ENCODE results near the gene PTPN4. TPM values are rescaled to one million over a fixed set of nuclear protein-coding genes. Genes with fewer than 3 reads are reported as not detected.

Gene PTPN4
- total RNA-seq, 4 donors from 2014 or later = 35.6 to 61.5 (median 51.6) TPM

DNA sequence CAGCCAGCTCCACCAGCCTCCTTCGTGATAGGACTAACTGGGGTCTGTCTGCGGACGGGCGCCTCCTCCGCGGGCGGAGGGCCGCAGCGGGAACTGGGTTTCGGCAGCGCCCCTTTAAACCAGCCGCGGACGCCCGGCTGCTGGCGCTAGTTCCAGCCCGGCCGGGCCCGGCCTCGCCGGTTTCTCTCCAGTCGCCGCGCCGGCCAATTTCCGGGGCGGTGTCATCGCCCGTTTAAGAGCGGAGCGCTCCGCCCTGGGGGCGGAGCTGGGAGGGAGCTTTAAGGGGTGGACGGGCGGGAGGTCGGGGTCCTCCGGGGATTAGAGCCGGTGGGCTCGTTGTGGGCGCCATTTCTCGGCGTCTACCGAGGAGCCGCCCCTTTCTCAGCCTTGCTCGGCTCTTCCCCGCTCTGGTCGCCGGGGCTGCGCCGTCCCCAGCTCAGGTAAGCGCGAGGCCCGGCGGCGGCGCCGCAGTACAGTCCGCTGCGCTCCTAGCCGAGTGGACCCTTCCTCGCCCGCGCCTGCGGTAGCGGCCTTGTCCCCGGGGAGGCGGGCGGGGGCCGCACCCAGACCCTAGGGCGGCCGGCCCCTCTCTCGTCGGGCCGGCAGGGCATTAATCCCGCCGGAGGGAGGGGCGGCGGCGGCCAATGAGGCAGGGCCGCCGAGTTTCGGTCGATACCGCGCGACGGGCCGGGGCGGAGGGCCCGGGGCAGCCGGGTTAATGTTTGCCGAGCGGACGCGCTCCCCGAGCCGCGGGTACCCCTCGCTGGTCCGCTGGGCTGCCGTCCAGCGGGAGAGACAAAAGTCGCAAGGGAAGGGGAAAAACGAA, 253.3 kb downstream of the PTPN4 start, which contains the start of gene EPB41L5:
EPB41L5 (plus strand) TSS at position 307 of the 826 bp plus-strand sequence. CDS start 6,008 bp downstream, outside the sequence.
- TF ChIP-seq, protein P1, sequence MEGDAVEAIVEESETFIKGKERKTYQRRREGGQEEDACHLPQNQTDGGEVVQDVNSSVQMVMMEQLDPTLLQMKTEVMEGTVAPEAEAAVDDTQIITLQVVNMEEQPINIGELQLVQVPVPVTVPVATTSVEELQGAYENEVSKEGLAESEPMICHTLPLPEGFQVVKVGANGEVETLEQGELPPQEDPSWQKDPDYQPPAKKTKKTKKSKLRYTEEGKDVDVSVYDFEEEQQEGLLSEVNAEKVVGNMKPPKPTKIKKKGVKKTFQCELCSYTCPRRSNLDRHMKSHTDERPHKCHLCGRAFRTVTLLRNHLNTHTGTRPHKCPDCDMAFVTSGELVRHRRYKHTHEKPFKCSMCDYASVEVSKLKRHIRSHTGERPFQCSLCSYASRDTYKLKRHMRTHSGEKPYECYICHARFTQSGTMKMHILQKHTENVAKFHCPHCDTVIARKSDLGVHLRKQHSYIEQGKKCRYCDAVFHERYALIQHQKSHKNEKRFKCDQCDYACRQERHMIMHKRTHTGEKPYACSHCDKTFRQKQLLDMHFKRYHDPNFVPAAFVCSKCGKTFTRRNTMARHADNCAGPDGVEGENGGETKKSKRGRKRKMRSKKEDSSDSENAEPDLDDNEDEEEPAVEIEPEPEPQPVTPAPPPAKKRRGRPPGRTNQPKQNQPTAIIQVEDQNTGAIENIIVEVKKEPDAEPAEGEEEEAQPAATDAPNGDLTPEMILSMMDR (IDR thresholded peaks at IDR 0.05) = no peak
- TF ChIP-seq POLR2A (IDR thresholded peaks at IDR 0.05) = peak in 1 of 2 donors; percentile 72
- intact Hi-C loops (cut with DNase I; ENCODE audit: low total_unique reads) = no loop called here
- Histone ChIP-seq H3K27me3 (no peaks in the 10 kb centered on the region), H3K4me1 (no peaks in the 10 kb centered on the region), H3K36me3 (no peaks in the 10 kb centered on the region), H3K9me3 (no peaks in the 10 kb centered on the region), H3K4me3 (peak within 1 kb of the TSS; percentile 70 to 79), H3K27ac (peak within 1 kb of the TSS; percentile 82 to 86)
- DNase-seq = peak; percentile 86 to 92

DNA sequence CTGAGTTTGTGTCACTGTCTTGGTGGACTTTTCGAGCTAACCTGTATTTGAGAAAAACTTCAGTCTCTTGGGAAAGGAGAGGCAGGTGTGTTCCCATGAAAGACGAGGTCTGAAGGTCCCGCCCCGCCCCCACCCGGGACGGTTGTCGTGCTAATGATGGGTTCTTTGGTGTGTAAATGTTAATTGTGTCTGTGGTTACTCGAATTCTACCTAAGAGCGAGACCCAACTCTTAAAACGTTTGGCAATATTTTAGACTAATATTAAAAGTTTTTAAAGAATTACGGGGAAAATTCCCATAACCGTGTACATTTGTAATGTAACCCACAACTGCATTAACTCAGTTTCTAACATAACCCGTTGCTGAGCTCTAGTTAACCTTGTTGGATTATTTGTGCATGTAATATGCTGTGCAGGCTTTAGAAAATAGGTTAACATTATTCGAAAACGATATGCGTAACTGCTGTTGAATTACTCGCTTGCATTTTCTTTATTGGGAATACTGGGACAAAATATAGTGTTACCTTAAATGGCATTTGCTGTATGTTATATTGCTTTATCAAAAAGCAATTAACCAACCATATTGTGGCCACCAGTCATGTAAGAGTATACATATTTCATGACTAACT, 254.0 kb downstream of the PTPN4 start:
- no peak for DNase-seq
- H3K9me3 ChIP-seq = no peaks in the 10 kb centered on the region
- H3K27ac ChIP-seq = peak overlapping the region; percentile 82 to 86
- TF ChIP-seq, protein P1 (IDR thresholded peaks at IDR 0.05) = no peak
- no peak for TF ChIP-seq POLR2A (IDR thresholded peaks at IDR 0.05)
- peak overlapping the region; percentile 70 to 79 for H3K4me3 ChIP-seq
- no peaks in the 10 kb centered on the region for H3K4me1 ChIP-seq
- intact Hi-C loops (cut with DNase I; ENCODE audit: low total_unique reads) = no loop called here
- H3K36me3 ChIP-seq = no peaks in the 10 kb centered on the region
- no peaks in the 10 kb centered on the region for H3K27me3 ChIP-seq

DNA sequence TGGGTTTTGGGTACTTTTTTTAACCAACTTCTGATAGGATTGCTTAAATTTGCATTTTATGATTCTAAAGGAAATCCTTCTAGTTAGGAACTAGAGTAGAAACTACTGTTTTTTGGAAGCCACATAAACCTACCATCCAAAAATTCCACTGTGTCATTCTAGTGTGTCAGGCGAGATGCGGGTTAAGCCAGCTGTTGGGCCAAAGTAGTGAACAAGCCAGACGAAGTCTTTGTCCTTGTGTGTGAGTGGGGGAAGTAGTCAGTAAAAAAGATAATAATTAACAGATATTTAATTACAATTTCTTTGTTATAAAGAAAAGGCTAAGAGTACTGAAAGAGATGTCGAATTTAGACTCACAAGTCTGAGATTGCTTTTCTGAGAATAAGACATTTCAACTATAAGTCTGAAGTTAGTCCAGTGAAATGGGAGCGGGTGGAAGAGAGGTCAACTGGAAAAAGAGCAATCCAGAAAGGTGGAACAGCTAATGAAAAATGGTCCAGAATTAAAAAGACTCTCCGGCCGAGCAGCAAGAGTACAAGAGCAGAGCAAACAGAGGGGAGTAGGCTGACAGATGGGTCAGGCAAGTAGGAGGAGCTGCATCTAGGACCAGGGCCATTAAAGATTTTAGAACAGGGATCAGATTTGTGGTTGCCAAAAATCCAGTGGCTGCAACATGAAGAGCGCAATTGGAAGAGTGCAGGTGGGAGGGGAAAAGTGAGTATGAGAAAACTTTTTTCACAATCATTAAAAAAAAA, 254.7 kb downstream of the PTPN4 start:
- Histone ChIP-seq H3K9me3 (no peaks in the 10 kb centered on the region), H3K27ac (no peak overlapping the region), H3K4me1 (no peaks in the 10 kb centered on the region), H3K4me3 (peak overlapping the region in 1 of 2 donors; percentile 79), H3K36me3 (no peaks in the 10 kb centered on the region), H3K27me3 (no peaks in the 10 kb centered on the region)
- intact Hi-C loops (cut with DNase I; ENCODE audit: low total_unique reads) = no loop called here
- no peak for DNase-seq
- TF ChIP-seq, protein P1 (IDR thresholded peaks at IDR 0.05) = no peak
- no peak for TF ChIP-seq POLR2A (IDR thresholded peaks at IDR 0.05)

DNA sequence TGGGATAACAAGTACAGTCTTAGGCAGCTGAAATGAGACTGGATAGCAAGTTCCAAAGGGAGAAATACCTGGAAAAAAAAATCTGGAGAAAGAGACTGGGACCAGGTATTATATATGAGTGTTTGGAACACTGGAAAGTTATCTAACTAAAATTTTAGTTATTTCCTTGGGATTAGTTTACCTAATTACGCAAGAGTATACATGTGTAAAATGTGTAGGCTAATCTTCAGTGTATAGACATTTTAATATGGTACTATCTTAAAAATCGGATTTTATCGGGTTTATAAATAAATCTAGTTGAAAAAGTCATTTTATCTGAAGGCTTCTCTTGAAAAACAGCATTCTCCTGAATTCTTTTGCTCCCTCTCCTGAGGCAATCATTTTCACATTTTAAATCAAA, 257.1 kb downstream of the PTPN4 start:
- H3K27ac ChIP-seq = no peak overlapping the region
- H3K27me3 ChIP-seq = no peaks in the 10 kb centered on the region
- H3K36me3 ChIP-seq = no peaks in the 10 kb centered on the region
- no peak overlapping the region for H3K4me3 ChIP-seq
- TF ChIP-seq, protein P1 (IDR thresholded peaks at IDR 0.05) = no peak
- no peak for TF ChIP-seq POLR2A (IDR thresholded peaks at IDR 0.05)
- H3K9me3 ChIP-seq = no peaks in the 10 kb centered on the region
- no peaks in the 10 kb centered on the region for H3K4me1 ChIP-seq
- DNase-seq = no peak
- intact Hi-C loops (cut with DNase I; ENCODE audit: low total_unique reads) = no loop called here

Measured in uterus (tissue), 4 donors.